ENCODE measurements around the gene TBK1.
"Not testable (repeated sequence)": the region's sequence is repeated elsewhere in the genome, so short reads cannot be mapped to it uniquely, and the experiment has no call there.

The TBK1 gene

DNA sequence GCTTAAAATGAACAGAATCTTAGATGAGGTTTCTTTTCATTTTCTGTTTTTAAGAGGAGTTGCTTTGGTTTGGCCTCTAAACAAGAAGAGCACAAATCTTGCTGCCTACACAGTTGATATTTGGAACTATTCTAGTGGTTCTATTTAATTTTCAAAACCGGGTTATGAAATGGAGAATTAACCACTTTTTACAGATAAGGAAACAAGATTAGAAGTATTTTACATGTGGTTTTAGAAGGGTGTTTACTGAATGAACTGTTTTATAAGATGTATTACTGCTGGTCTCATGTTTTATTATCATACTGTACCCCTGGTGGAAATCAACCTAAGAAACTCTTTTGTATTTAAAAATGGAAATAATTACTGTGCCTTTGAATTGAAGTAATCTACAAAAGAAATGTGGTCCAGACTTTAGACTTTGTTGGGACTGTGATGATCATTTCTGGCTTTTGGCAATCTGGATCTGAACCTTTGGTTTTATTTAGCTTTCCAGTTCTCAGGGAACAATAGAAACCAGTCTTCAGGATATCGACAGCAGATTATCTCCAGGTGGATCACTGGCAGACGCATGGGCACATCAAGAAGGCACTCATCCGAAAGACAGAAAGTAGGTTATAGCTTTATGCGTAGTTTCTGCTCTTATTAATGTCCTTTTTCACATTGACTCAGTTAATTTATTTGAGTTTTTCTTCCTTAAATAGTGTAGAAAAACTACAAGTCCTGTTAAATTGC lies 43.2 kb downstream of the TBK1 start:
- no peak for DNase-seq

DNA sequence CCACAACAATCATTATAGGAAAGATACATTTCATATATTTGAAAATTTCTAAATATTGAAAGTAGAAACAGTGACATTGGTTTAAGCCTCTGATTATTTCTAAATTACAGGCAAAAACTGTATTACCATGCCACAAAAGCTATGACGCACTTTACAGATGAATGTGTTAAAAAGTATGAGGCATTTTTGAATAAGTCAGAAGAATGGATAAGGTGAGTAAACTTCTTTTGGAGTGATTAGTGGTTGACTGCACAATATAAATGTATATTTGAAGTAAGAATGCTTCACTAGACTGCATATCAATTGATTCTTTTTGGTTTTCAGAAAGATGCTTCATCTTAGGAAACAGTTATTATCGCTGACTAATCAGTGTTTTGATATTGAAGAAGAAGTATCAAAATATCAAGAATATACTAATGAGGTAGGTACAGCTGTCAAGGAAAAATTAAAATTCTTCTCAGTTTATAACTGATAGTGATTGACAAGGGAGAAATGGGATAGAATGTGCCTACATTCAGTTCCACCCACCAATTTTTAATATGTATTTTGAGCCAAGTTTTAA lies 45.0 kb downstream of the TBK1 start:
- no peak for DNase-seq

- no peak for DNase-seq
Measured at GRCh38 chr12:64497484-64497883, 45.6 kb downstream of the TBK1 start.

GRCh38 chr12:64497903-64498302 lies 46.0 kb downstream of the TBK1 start:
- no peak for DNase-seq

- DNase-seq: no peak
Measured at GRCh38 chr12:64500394-64500793, 48.5 kb downstream of the TBK1 start.

GRCh38 chr12:64501486-64501885 lies 49.6 kb downstream of the TBK1 start:
- DNase-seq: no peak

- DNase-seq: no peak
Measured at GRCh38 chr12:64506955-64507354, 55.0 kb downstream of the TBK1 start.

GRCh38 chr12:64510667-64511066 lies 58.7 kb downstream of the TBK1 start:
- no peak for DNase-seq

- DNase-seq: no peak
Measured at GRCh38 chr12:64518396-64518795, 66.5 kb downstream of the TBK1 start.

GRCh38 chr12:64521833-64522232 lies 69.9 kb downstream of the TBK1 start:
- DNase-seq: peak in 2 of 58 donors; percentile 1 to 43

DNA sequence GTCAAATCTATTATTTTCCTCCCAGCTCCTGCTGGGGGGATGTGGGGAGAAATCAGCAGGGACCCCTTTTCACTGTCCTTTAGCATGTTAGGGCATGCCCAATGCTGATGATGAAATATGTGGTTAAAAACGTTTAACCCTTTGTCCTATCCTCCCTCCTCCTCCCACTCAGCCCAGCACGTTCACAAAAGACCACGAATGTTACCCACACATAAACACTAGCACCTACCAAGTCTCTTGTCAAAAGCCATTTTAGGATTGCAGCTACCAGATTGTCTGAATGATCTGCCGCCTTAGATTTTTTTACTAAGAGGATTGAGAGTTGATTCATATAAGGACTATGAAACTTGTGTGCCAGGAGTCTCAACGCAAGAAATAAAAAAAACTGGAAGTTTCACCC lies 70.4 kb downstream of the TBK1 start:
- DNase-seq: no peak

- DNase-seq: no peak
Measured at GRCh38 chr12:64522807-64523206, 70.9 kb downstream of the TBK1 start.

GRCh38 chr12:64523565-64524444 lies 71.9 kb downstream of the TBK1 start:
- DNase-seq: not testable (repeated sequence)

DNA sequence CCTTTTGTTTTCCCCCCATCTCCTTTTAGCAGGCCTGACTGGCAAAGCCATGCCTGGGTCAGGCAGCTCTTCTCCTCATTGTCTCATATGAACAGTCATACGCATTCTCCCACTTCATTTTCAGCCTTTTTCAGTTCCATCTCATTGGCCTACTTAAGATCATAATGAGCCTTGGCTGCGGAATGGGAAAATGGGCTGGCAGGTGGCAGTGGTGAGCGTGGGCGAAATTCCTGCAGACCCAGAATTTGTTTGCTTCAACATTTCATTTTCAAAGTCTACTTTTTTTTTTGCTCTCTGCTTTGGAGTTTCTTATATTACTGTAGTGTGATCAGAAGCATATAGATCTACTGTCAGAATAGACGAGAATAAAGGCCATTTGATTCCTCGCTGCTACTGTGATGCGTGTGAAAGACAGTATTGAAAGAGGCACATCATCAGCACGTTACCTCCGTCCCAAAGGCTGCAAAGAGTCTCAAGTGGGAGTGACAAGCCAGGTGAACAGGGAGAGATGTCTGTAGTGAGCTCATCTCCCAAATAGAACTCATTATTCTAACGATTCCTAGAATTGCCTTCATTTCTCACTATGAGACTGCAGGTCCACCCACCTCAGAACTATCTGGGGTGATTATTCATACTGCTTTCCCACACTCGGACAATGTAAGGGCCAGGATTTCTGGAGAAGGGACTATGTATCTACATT lies 73.7 kb downstream of the TBK1 start:
- peak in 31 of 58 donors; percentile 4 to 67 (median 27) for DNase-seq

DNA sequence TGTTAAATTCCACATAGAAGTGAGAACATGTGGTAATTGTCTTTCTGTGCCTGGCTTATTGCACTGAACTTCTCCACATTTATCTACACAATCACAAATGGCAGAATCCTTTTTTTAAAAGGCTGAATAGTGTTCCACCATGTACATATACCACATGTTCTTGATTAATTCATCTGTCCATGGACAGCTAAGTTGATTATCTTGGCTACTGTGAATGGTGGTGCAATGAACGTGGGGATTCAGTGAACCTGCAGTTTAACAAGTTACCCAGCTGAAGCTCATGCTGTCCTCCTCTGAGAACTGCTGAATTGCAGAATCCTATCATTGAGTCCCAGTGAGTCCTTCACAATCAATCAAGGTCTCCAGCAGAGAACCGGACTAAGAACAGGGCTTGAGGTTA lies 74.9 kb downstream of the TBK1 start:
- DNase-seq: no peak

DNA sequence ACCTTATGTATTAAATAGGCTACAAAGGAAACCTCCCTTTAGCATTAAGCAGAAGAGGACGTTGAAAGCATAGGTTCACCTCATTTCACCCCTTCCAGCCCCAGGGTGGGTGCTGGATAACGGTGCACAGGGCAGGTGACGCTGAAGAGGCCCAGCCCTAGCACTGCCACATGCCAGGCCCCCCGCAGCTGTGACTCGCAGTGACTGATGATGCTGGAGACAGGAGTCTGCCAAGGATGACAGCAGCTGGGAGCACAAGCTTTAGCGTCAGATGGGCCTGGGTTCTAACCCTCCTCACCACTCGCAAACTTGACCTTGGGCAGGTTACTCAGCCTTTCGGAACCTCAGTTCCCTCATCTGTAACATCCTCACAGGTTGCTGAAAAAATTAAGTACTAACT lies 76.7 kb downstream of the TBK1 start:
- no peak for DNase-seq

DNA sequence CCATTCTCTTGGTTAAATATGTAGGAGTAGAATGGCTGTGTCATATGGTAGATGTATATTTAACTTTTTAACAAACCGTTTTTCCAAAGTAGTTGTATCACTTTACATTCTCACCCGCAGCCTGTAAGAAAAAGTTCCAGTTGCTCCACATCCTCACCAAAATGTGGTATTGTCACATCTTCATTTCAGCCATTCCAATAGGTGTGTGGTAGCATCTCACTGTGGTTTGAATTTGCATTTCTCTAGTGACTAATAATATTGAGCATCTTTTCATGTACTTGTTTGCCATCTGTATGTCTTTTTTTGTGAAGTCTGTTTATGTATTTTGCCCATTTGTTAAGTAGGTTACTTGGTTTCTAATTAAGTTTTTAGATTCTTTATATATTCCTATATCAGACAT lies 78.6 kb downstream of the TBK1 start:
- no peak for DNase-seq

- DNase-seq: no peak
Measured at GRCh38 chr12:64531665-64532334, 79.9 kb downstream of the TBK1 start.

DNA sequence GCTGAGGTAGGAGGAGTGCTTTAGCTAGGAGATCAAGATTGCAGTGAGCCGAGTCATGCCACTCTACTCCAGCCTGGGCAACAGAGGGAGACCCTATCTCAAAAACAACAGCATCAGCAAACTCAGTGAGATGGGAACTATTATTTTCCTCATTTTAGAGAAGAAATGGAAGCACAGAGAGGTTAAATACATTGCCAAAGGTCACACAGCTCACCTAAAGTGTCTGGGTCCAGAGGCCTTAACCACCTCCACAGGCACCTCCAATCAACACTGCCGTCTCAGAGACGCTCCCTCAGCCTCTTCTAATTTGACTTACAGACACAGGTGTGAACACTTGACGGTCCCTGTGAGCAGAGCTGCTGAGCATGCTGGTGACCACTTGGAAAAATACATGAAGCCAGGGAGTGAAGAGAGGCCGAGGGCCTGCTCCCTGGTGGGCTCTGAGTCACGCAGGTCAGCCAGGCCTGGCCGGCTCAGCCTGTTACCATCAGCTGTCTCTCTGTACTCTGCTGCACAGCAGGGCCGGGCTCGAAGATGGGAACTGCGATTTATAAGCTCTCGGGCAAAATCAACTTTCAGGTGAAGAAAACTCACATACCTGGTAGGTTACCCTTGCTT lies 80.9 kb downstream of the TBK1 start:
- DNase-seq: no peak

DNA sequence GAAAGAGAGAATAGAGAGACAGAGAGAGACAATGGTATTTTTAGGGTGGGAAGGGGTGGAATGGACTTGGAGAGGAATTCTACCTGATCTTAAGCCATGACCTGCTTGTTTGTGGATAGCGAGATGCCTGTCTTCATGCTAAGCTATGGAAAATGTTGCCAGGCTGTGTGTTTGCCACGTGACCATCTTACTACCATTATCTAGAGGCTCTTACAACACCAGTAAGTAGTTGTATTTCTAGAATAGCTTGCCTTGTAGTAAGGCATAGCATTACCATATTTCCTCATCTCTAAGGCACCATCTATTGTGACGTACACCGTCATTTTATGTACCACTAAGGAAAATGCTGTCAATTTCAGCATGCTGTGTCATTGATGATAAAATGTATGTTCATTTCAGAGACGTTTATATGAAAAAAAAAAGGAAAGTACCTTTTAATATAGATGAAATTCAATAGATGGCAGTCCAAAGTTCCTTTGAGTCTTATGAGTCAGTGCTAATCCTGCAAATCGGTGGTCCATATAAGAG lies 82.8 kb downstream of the TBK1 start:
- DNase-seq: no peak
